GM12878 (cell line): ENCODE measurements around the gene LIFR. TPM values are rescaled to one million over a fixed set of nuclear protein-coding genes. Genes with fewer than 3 reads are reported as not detected.

Source experiments
- ATAC-seq: fragments of 200-7000 bp; cut with Tn5 transposase; 3 replicates; pipeline ENCODE4 v1.9.1; 2020; ENCODE audit warnings: mild to moderate bottlenecking, moderate library complexity
- BruUV-seq: library from RNA; stranded (reverse); fragments of 400-500 nt; replicated peaks from 2 replicates; lab custom pipeline; 2021; lab: Mats Ljungman, UMichigan
- CTCF ChIA-PET: fragments of 300-600 bp; sonication (Branson Sonifier 250); formaldehyde crosslinking; extraction: SDS; loops from one replicate; lab custom pipeline; 2021; ENCODE audit warnings: inconsistent platforms; lab: Yijun Ruan, JAX
- POLR2A ChIA-PET: fragments of 350-600 bp; formaldehyde crosslinking; extraction: SDS; loops from one replicate; lab custom pipeline; 2021; ENCODE audit warnings: inconsistent platforms; lab: Charles Lee
- RAD21 ChIA-PET: fragments of 300-600 bp; sonication (Branson Sonifier 250); formaldehyde crosslinking; loops from one replicate; lab custom pipeline; 2023; ENCODE audit warnings: antibody characterized with exemption; ENCODE audit not compliant: unreplicated experiment; lab: Charles Lee
- SMC1A ChIA-PET: fragments of 300-600 bp; sonication (Branson Sonifier 250); formaldehyde crosslinking; loops from one replicate; lab custom pipeline; 2023; ENCODE audit not compliant: unreplicated experiment, uncharacterized antibody; lab: Charles Lee
- DNase-seq: peaks from one replicate; pipeline ENCODE4 v3.0.0-alpha.2; 2011; ENCODE audit warnings: low read depth, low spot score
- FAIRE-seq: peaks from 3 replicates; lab custom pipeline; 2011; peaks lifted over from hg19 to GRCh38; lab: Jason Lieb, UNC
- H2AFZ ChIP-seq: 2 replicates; pipeline ENCODE4 v1.6.0; 2011; ENCODE audit warnings: low read depth, low read length, control low read depth; ENCODE audit not compliant: control insufficient read depth
- H3K27ac ChIP-seq: 2 replicates; pipeline ENCODE4 v1.5.1; 2011; ENCODE audit warnings: control low read depth; ENCODE audit not compliant: control insufficient read depth, insufficient read depth
- H3K27me3 ChIP-seq, 2 experiments: replicated peaks in 1 of 2; 2 replicates each; pipeline versions ENCODE4 v1.6.0 to v1.6.1; 2011; ENCODE audit warnings: low read length in 1 of 2; ENCODE audit not compliant: control insufficient read depth in 2 of 2, insufficient read depth in 2 of 2
- H3K36me3 ChIP-seq, 2 experiments: 2 replicates each; pipeline ENCODE4 v1.5.1; 2011; ENCODE audit warnings: low read length in 1 of 2; ENCODE audit not compliant: control insufficient read depth in 2 of 2, insufficient read depth in 2 of 2
- H3K4me1 ChIP-seq: 2 replicates; pipeline ENCODE4 v1.6.1; 2011; ENCODE audit warnings: mild to moderate bottlenecking, low read length, moderate library complexity, mixed read lengths; ENCODE audit not compliant: control insufficient read depth, insufficient read depth
- H3K4me2 ChIP-seq: 2 replicates; pipeline ENCODE4 v1.6.0; 2011; ENCODE audit warnings: control low read depth; ENCODE audit not compliant: control insufficient read depth, insufficient read depth
- H3K4me3 ChIP-seq: fragments of 200-600 bp; sonication (generic); 2 replicates; pipeline ENCODE4 v1.5.1; 2016
- H3K79me2 ChIP-seq: 2 replicates; pipeline ENCODE4 v1.6.0; 2011; ENCODE audit warnings: low read length; ENCODE audit not compliant: control insufficient read depth, insufficient read depth
- H3K9ac ChIP-seq: 2 replicates; pipeline ENCODE4 v1.8.0; 2011; ENCODE audit warnings: low read length, control low read depth, mixed read lengths; ENCODE audit not compliant: control insufficient read depth, insufficient read depth
- H3K9me3 ChIP-seq: replicated peaks from 3 replicates; pipeline ENCODE4 v1.5.1; 2011; ENCODE audit warnings: mild to moderate bottlenecking, low read length; ENCODE audit not compliant: control insufficient read depth, insufficient read depth
- H4K20me1 ChIP-seq: 2 replicates; pipeline ENCODE4 v1.6.0; 2011; ENCODE audit not compliant: control insufficient read depth, insufficient read depth
- WGBS: methylation state at CpG from one replicate; pipeline ENCODE4 v1.1.6; 2016; ENCODE audit warnings: low lambda C conversion rate; ENCODE audit not compliant: insufficient replicate concordance, insufficient coverage; ENCODE audit errors: missing lambda C conversion rate; 5-methylcytosine and 5-hydroxymethylcytosine counted together
- in situ Hi-C: fragments of 300-500 bp; cut with MboI; formaldehyde crosslinking; loops from 9 replicates; pipeline ENCODE4 v1.14.3; 2018; ENCODE audit warnings: mixed read lengths
- intact Hi-C: fragments of 100-400 bp; cut with micrococcal nuclease; formaldehyde crosslinking; loops from one replicate; pipeline ENCODE4 v1.14.2; 2022; ENCODE audit not compliant: unreplicated experiment
- polyA plus RNA-seq, 11 experiments: library from polyadenylated mRNA; depleted of rRNA in 4 of 11; unstranded in 6 of 11; stranded (reverse) in 5 of 11; fragments of >200 nt; fragmentation: Nextera tagmentation in 4 of 11; fragmentation: Illumina TruSeq in 1 of 11; extraction: Ambion mirVana in 4 of 11; extraction: Trizol in 1 of 11; gene quantifications; 1 replicate in 1 of 11; 2 replicates in 10 of 11; pipeline versions ENCODE4 v1.2.1 to v1.2.3, GENCODE V29; 2011 to 2016; ENCODE audit warnings: inconsistent platforms in 2 of 11, missing spikeins in 2 of 11, low read depth in 1 of 11
- total RNA-seq, 4 experiments: library from RNA; depleted of rRNA in 3 of 4; stranded (reverse); fragments of >200 nt in 3 of 4; fragmentation: Illumina TruSeq in 1 of 4; extraction: Trizol in 1 of 4; gene quantifications; 2 replicates each; pipeline versions ENCODE4 v1.2.1 to v1.2.3, GENCODE V29; 2013 to 2021
- TF ChIP-seq, protein P1 (sequence below): fragments of 450-650 bp; IDR thresholded peaks from 2 replicates; pipeline ENCODE4 v1.6.1; 2017; ENCODE audit warnings: low read depth, mild to moderate bottlenecking, moderate library complexity
- TF ChIP-seq, protein P2 (sequence below): IDR thresholded peaks from 2 replicates; pipeline ENCODE4 v1.6.1; 2012; ENCODE audit warnings: low read depth, low read length, improper control_type of control experiment

Gene LIFR
- total and polyA plus RNA-seq, 10 of the 15 experiments (the other 5 are each of a cell fraction or from before 2014, with no cell fraction given): 0.10 TPM; not detected in 9

DNA sequence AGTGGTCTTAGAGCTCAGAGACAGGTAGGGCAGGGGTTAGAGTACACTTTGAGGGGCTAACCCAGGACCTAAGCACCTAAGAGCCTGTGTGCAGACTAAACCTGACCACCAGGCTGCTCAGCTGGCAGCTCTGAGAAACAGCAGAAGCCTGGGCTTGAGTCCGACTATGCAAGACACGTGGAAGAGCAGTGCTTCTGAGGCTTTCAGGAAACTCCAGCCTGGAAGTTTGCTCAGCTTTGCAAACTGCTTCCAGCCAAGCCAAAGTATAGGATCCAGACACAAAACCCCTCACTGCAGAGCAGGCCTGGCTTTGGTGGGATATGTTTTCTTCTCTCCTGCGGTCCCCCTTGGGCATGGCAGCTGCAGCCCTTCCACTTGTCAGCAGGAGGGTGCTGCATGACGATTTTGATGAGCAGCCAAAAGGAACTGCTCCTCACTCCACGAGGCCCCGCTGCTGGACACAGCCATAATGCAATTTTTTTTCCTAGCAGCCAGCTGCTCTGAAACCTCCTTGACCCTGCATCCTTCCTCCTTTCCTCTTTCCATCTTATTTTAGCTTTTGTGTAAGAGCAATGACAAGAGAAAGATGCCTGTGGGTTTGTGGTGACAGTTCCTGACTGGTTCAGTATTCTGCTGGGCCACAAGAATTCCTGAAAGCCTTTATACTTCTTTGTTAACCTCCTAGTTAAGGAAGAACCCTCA lies 123.1 kb downstream of the LIFR start:
- WGBS: 2% methylated on average over 6 of the region's 6 CpGs
- H2AFZ ChIP-seq: no peak overlapping the region
- ChIA-PET SMC1A (interaction anchor here (0.7 kb wide), 1 partner anchor 8 kb away, joined by 3 read pairs; no protein-coding TSS in a partner anchor), CTCF (interaction anchor here (0.9 to 3.2 kb wide), 3 partner anchors 8 to 711 kb away, joined by 3 to 14 read pairs (median 4); no protein-coding TSS in a partner anchor), RAD21 (no interaction called here), POLR2A (interaction anchor here (0.5 kb wide), 1 partner anchor 75 kb away, joined by 4 read pairs; no protein-coding TSS in a partner anchor)
- no peak overlapping the region for H3K4me3 ChIP-seq
- TF ChIP-seq, protein P1, sequence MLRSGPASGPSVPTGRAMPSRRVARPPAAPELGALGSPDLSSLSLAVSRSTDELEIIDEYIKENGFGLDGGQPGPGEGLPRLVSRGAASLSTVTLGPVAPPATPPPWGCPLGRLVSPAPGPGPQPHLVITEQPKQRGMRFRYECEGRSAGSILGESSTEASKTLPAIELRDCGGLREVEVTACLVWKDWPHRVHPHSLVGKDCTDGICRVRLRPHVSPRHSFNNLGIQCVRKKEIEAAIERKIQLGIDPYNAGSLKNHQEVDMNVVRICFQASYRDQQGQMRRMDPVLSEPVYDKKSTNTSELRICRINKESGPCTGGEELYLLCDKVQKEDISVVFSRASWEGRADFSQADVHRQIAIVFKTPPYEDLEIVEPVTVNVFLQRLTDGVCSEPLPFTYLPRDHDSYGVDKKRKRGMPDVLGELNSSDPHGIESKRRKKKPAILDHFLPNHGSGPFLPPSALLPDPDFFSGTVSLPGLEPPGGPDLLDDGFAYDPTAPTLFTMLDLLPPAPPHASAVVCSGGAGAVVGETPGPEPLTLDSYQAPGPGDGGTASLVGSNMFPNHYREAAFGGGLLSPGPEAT: no peak
- TF ChIP-seq, protein P2, sequence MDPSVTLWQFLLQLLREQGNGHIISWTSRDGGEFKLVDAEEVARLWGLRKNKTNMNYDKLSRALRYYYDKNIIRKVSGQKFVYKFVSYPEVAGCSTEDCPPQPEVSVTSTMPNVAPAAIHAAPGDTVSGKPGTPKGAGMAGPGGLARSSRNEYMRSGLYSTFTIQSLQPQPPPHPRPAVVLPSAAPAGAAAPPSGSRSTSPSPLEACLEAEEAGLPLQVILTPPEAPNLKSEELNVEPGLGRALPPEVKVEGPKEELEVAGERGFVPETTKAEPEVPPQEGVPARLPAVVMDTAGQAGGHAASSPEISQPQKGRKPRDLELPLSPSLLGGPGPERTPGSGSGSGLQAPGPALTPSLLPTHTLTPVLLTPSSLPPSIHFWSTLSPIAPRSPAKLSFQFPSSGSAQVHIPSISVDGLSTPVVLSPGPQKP: no peak
- DNase-seq (no peak), ATAC-seq (no peak), FAIRE-seq (no peak)
- no TSS peak for BruUV-seq
- H3K79me2 ChIP-seq: no peaks in the 10 kb centered on the region
- H3K4me1 ChIP-seq: no peaks in the 10 kb centered on the region
- peaks cover 0 to 4% of the 10 kb centered on the region in 2 experiments; a peak in 1 of 4 replicates for H3K27me3 ChIP-seq
- H3K27ac ChIP-seq: no peak overlapping the region
- no peak overlapping the region for H3K9ac ChIP-seq
- H3K36me3 ChIP-seq: no peaks in the 10 kb centered on the region
- in situ Hi-C loops (loop anchor here (25.0 kb wide), 1 partner anchor 654 kb away; no protein-coding TSS in a partner anchor), intact Hi-C loops (no loop called here)
- H3K9me3 ChIP-seq: no peaks in the 10 kb centered on the region
- no peaks in the 10 kb centered on the region for H4K20me1 ChIP-seq
- H3K4me2 ChIP-seq: no peak overlapping the region
